Measurements from ENCODE around the gene MACROD2.
A peak's percentile ranks its signal among the peaks of the same experiment; 100 is the strongest.
"Not testable (repeated sequence)": the region's sequence is repeated elsewhere in the genome, so short reads cannot be mapped to it uniquely, and the experiment has no call there.

MACROD2 gene

DNA sequence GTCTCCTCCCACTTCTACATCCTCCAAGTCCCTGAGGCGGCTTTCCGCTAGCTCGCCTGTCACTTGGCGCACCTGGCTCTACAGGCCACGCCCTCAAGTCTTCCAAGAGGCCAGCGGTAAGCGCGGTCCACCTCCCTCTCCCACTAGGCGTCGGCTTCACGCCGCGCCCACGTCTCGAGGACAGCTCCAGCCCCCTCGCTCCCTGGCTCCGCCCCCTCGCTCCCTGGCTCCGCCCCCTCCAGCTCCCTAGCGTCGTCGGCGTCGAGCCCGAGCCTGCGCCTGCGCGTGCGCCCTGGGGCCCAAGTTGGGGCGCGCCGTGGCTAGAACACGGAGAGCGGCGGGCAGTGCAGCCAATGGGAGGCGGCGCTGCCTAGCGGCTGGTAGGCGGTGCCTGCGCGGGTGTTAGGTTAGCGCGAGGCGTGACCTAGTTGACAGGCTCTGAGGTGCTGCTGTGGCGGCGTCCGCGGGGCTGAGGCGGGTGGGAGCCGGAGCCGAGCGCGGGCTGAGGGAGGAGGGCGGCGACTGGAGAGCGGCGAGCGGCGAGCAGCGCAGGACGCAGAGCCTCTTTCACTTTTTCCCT lies at the start of gene MACROD2:
Gene MACROD2 (plus strand): TSS at position 431 of the 580 bp plus-strand sequence.
- DNase-seq: peak; percentile 83

DNA sequence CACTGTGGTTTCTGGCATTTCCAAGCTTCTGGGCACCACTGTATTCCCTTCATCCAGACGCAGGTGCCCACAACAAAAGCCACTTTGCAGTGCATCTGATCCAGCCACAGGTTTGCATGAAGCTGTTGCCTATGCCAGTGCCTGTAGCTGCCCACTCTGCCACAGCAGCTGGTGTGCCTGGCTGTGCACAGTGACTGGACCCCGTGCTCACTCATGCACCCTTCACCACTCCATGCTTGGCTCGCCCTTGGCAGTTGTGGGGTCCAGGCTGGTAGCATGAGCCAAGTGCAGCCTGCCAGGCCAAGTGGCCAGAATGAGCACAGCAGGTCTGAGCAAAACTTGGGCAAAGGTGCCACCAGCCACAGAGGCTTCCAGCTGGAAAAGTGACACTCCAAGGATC lies 47.6 kb upstream of the MACROD2 start:
- DNase-seq: no peak

DNA sequence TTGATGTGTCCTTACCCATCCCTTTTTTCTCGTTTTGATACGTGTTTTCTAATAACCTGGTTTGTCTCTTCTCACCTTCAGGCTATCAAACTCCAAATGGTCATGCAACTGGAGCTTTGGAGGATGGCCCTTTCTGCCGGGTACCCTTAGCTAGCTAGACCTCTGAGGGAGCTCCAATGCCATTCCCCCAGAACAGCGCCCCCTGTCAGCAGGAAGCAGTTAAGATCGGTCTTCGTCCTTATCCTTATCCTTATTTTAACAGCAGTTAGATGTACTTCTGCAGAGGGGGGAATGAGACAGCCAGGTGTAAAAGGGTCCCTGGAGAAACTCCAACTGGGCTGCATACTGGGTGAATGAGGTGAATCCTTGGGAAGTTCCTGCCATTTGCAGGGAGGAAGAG lies 42.1 kb upstream of the MACROD2 start:
- DNase-seq: no peak

DNA sequence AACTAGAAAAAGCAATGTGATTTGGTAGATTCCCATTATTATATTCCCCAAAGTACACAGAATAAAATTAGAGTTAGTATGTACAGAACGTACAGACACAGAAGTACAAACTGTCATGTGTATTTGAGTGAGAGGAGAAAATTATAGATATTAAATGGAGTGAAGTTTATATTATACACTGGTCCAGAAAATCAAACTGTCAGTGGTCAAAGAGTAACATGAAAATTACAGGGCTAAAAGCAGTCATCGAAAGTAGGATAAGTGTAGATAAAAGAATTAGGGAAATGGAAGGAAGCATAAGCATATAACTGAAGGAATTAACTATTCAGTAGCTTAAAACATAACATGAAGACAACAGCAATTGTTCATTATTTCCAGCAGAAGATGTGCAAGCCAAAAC lies 35.2 kb upstream of the MACROD2 start:
- DNase-seq: no peak

DNA sequence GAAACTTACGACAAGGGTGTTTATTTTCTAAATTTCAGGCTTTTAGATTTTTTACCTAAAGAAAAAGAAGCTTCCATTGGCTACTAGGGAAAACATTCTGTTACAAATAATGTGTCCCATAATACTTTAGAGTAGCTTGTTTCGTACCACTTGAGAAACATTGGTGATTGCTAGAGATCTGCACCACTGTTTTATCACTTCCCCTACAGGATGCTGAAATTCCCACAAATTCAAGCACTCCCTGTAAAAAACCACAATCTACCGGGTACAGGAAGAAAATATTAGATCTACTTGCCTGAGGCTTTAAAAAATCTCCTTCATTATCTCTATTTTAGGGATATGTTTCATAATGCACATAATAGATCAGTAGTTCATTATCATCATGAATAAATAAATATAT lies 34.8 kb upstream of the MACROD2 start:
- no peak for DNase-seq

DNA sequence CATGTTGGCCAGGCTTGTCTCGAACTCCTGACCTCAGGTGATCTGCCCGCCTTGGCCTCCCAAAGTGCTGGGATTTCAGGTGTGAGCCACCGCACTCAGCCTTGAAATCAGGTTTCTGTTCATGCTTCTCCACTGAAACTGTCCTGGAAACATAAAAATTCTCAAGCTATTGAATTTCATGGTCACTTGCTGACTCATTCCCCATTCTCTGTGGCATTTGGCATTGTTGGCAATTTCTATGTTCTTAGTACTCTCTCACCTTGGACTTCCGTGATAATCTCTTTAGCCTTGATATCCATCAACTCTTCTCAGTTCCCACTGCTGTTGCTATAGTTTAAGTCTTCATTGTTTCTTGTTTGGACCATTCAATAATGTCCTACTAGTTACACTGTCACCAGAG lies 11.1 kb upstream of the MACROD2 start:
- no peak for DNase-seq

DNA sequence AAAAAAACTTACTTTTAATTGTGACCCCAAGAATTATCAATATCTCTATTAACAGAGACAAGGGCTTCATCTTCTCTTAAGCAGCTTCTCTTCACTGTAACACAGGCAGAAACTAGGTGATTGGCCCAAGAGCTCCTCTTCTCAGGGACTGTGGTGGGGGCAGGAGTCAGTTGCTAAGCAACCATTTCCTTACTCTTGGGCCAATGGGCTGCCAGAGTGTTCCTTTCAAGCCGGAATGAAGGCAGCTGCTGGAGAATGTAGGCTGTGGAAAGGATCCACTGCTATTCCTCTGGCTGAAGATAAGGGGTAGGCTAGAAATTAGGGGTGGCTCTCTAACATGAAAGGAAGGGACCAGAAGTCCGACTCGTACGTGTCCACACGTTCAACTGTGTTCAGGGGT lies 4.9 kb upstream of the MACROD2 start, which contains the start of gene SEL1L2:
Gene SEL1L2 (minus strand): TSS at position 150 of the 400 bp plus-strand sequence. CDS start 80 bp downstream, at position 70.
- no peak for DNase-seq

DNA sequence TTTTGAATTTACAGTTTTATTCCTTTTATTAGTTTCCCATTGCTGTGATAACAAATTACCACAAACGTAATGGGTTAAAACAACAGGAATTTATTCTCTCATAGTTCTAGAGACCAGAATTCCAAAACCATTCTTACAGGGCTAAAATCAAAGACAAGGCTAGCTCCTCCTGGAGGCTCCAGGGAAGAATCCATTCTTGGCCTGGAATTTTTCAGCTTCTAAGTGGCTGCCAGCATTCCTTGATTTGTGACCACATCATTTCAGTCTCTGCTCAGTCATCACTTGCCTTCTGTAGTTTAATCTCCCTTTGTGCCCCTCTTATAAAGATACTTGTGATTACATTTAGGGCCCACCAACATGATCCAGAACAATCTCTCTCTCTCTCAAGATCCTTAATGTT lies 4.0 kb upstream of the MACROD2 start:
- no peak for DNase-seq

DNA sequence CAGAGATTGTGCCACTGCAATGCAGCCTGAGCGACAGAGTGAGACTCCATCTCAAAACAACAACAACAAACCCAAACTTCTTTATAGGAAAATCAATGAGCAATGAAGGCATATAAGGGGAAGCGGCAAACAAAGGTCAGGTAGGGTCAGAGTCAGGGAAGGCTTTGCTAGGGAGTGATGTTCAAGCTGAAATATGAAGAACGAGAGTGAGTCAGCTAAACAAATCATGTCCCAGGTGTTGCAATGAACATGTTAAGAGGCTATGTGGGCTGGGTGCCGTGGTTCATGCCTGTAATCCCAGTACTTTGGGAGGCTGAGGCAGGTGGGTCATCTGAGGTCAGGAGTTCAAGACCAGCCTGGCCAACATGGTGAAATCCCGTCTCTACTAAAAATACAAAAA lies 3.4 kb upstream of the MACROD2 start:
- not testable (repeated sequence) for DNase-seq

DNA sequence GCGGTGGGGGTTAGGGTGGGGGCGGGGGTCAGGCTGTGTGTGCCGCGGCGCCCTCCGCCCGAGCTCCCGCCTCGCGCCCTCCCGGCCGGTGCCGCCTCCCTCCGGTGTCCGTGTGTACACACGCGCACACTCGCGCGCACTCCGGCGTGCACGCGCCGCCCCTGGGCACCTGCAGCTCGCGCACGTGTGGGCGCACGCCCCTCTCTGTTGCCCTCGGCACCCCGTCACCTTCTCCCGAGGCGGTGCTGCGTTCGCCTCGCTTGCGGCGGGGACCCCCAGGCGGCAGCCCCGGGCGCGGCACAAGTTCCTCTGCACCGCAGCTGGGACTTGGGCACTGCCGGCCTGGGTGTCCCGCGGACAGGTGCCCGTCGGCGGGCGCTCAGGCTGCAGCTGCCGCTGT lies 525 bp downstream of the MACROD2 start:
- DNase-seq: no peak

DNA sequence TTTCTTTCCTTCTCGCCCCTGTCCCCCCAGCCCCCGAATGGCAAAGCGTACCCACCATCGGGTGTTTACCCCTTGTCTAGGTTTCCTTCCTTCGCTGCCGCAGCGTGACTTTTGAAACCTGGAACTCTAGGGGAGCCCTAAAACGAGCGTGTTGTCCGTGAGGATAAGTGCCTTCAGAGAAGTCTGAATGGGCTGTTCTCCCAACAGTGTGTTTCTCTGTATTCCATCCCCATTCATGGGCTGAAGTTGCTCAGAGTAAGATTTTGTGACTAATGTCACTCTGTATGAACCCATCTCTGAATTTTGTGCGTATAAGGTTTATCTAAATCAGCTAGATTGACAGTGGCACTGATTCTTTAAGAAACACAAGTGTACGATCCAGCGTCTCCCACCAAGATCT lies 949 bp downstream of the MACROD2 start:
- no peak for DNase-seq

DNA sequence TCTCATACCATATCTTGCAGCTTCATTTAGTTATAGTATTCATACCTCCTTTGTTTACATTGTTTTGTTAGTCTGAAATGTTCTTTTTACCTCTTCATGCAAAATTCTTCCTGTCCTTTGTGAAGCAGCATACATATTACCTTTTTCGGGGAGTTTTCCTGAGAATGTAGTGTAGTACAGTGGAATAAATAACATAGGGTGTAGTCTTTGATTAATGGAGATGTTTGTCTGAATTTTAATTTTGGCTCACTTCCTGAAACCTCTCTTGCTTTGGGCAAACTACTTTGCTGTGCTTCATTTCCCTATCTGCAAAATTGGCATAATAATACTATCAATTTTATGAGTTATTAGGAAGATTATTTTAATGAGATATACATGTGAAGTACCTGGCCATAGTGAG lies 5.6 kb downstream of the MACROD2 start:
- no peak for DNase-seq

DNA sequence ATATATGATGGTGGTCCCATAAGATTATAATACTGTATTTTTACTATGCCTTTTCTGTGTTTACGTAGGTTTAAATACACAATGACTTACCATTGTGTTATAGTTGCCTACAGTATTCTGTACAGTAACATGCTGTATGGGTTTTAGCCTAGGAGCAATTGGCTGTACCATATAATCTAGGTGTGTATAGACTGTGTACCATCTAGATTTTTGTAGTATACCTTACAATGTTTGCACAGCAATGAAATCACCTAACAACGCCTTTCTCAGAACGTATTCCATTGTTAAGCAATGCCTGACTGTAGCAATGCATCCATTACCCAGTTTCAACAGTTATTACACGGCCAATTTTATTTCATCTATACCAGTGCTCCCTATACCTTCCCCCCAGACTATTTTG lies 10.7 kb downstream of the MACROD2 start:
- DNase-seq: no peak

DNA sequence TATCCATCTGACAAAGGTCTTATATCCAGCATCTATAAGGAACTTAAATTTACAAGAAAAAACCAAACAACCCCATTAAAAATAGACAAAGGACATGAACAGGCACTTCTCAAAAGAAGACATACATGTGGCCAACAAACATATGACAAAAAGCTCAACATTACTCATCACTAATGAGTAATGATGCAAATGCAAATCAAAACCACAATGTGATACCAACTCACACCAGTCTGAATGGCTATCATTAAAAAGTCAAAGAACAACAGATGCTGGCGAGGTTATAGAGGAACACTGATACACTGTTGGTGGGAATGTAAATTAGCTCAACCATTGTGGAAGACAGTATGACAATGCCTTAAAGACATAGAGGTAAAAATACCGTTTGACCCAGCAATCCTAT lies 13.9 kb downstream of the MACROD2 start:
- DNase-seq: no peak

DNA sequence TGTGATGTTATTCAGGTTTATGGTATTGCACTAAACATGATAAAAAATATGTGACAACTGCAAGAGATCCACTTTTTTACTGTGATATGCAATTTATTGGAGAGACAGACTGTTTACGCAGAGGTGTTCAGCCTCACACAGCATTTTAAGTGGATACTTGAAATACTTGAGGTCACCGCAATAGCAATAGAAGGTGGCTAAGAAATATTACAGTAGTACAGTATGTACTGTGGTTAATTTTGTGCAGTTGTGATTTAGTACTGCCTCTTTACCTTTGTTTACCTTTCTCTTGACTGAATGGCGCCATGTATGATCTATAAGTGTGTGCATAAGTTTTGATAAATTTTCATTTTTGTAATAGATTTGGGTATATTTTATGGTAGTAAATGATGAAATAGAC lies 17.4 kb downstream of the MACROD2 start:
- DNase-seq: no peak

DNA sequence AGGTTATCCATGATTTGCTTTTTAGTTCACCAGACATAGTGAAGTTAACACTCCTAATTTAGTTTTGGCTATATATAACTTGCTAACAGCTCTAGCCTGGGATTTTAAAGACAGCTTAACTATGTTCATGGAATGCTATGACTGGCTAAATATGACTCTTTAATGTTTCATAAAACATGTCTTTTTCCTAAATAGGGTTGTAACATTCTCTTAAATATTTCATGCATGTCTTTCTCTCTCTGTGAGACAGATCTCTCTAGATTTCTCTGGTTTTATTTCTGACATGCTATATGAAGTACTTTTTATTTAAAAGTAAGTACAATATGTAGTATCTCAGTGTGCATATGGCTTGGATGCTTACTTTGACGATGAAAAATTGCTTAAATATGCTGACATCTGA lies 35.7 kb downstream of the MACROD2 start:
- DNase-seq: no peak

DNA sequence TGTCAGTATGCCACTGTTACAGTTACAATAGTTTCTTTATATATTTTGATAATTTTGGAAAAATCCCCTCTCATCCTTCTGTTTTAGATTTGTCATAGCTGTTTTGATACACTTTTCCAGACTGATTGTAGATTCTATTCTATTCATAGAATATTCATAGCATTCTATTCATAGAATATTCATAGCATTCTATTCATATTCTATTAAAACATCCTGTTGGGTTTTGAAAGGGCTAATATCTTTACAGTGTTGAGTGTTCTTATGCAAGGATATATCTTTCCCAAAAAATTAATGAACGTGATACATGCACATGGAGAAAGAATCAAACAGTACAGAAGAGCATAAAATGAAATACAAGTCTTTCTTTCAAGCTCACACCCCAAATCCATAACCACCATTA lies 38.0 kb downstream of the MACROD2 start:
- no peak for DNase-seq

DNA sequence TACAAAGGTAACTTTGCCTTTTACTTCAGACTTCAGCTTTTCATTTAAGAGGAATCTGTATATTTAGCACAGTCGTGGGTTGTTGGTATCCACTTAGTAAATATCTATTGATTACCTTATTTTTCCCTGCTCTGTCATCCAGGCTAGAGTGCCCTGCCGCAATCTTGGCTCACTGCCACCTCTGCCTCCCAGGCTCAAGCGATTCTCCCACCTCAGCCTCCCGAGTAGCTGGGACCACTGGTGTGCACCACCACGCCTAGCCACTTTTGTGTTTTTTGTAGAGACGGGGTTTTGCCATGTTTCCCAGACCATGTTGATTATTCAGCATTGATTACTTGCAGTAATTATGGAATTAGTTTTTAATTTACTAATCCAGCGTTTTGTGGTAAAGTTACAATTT lies 41.3 kb downstream of the MACROD2 start:
- no peak for DNase-seq

DNA sequence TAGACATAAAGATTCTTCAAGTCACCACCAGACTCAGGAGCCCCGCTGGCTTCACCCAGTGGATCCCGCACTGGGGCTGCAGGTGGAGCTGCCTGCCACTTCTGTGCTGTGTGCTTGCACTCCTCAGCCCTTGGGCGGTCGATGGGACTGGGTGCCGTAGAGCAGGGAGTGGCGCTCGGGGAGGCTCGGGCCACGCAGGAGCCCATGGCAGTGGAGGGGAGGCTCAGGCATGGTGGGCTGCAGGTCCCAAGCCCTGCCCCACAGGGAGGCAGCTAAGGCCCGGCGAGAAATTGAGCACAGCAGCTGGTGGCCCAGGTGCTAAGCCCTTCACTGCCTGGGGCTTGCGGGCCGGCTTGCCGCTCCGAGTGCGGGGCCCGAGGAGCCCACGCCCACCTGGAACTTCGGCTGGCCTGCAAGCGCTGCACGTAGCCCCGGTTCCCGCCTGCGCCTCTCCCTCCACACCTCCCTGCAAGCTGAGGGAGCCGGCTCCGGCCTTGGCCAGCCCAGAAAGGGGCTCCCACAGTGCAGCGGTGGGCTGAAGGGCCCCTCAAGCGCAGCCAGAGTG lies 49.5 kb downstream of the MACROD2 start:
- not testable (repeated sequence) for DNase-seq

DNA sequence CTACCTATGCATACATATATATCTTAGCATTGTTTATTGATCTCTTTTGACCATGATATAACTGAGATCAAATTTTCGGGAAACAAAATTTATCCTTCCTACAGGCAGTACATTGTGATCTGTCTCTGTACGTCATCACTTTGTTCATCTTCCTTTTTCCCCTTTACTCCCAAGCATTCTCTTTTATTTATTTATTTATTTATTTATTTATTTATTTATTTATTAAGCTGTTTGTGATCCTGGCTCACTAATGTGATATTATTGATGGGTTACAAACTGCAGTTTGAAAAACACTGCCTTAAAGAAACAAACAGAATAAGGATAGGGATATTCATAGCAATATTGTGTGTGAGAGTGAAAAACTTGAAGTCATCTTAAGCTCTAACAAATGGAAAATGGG lies 51.2 kb downstream of the MACROD2 start:
- no peak for DNase-seq

DNA sequence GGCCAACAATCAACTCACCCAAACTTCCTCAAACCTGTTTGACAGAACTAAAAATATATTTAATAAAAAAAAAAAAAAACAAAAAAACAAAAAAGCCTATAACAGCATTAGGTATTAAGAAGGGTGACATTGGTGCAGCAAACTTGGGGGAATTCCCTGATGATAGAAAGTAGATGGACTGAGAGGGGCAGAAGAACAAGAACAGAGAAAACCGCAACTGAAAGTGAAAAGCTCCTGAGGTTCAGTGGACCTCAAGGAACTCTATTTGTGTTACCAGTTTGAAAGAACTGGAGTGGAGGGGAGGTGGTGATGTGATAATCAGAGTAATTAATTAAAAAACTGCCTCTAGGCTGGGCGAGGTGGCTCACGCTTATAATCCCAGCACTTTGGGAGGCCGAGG lies 53.8 kb downstream of the MACROD2 start:
- DNase-seq: peak; percentile 1

DNA sequence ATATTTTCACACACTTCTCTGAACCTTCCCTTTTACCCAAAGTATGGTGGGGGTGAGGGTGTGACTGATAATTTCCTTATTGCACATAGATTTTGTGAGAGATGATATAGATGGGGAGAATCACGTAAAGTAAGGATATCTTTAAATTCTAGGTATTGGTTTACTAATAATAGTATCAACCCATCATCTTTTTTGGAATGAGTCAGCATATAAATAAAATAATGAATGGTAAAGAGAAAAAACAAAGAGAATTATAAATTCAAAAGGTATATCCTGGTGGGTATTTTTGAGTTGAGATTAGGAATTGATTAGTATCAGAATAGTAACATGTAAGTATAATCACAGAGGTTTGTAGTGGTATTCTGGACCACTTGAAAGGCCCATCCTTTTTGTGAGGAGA lies 56.1 kb downstream of the MACROD2 start:
- DNase-seq: no peak

DNA sequence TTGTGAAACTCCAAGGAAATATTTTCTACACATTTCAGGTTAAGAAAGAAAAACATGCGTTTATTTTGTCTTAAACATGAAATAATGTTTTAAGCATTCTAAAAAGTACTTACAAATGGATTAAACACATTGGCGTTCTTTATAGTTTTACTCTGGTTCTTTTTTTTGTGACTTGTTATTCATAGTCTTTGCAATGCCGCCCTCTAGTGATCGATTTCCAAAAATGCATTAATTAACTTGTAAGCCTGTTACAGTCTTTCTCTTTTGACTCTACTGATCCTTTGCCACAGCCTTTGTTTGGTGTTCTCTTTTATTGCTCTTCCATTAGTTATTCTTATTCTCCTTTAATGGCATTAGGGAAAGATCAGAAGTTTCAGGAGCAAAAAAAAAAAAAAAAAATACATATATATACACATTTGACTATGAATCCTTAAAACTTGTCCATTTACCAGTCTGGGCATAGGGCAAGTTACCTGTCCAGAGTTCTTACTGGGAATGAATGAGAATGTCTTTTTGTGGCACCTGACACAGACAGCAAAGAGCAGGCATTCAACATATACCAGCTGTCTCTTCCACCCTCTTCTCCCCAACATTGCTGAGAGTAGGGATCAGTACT lies 59.9 kb downstream of the MACROD2 start:
- peak; percentile 59 for DNase-seq

DNA sequence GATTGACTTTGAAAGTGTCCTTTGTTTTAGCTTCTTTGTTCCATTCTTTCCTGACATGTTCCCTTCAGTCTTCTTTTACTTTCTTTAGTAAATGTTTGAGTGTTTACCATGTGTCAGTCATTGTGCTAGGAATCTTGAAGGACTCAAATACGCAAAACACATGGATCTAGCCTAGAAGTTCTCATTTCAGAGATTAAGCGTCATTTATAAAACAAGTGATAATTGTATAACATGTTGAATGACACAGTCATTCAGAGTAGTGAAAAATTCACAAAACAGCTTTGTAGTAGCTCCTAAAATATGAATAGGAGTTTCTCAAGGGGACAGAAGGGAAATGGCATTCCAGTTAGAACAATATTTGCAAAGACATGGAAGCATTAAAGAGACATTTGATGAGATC lies 66.9 kb downstream of the MACROD2 start:
- no peak for DNase-seq

DNA sequence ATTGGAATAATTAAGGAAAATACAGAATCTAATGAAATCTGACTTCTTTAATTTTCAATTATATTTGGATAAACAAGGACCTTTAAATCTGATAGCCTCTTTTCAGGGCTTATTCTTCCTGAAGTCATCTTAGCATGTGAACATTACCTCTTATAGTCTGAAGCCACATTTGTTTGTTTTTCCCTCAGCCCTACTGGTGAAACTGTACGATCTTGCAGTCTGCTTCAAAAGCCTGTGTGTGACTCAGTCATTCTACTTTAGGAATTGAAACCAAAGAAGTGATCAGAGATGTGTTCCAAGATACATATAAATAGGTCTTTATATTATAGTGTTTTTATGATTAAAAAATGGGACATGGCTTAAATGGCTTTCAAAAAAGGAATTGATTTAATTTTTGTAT lies 67.5 kb downstream of the MACROD2 start:
- no peak for DNase-seq
